SK-N-SH treated with all-trans-retinoic acid at 6 μM for 48 hours (cell line): Measurements from ENCODE around the gene STAB2.

ENCODE experiments used
- ARNTL ChIP-seq: fragments of 450-650 bp; formaldehyde crosslinking; IDR thresholded peaks from 2 replicates; pipeline ENCODE4 v1.5.0; 2020; ENCODE audit warnings: low read depth, mild to moderate bottlenecking, moderate library complexity, borderline replicate concordance
- PATZ1 ChIP-seq: fragments of 250-450 bp; sonication (Bioruptor Pico); IDR thresholded peaks from 2 replicates; pipeline ENCODE4 v1.8.0; 2020; ENCODE audit warnings: mild to moderate bottlenecking, moderate library complexity, borderline replicate concordance
- SNAI2 ChIP-seq: fragments of 250-450 bp; sonication (Bioruptor Pico); IDR thresholded peaks from 2 replicates; pipeline ENCODE4 v1.5.0; 2020; ENCODE audit warnings: mild to moderate bottlenecking, moderate library complexity
- TF ChIP-seq, protein P1 (sequence below): fragments of 250-450 bp; sonication (Bioruptor Pico); IDR thresholded peaks from 2 replicates; pipeline ENCODE4 v1.5.1; 2021; ENCODE audit warnings: mild to moderate bottlenecking, moderate library complexity

DNA sequence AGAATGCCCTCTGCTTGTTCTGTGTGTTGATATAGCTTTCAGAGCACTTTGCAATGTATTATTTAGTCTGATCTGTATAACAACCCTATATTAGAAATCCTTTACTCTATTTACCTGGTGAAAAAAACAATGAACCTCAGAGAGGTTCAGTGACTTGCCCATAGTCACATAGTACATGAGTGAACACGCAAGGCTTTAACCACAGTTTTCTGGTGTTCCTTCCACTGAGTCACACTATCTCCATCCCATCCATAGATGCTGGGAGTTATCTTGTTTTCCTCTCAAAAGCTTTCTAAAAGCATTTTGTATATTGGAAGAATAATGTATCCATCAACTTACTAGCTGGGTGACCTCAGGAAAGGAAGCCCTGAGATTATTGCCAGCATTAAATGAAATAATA lies 149.5 kb downstream of the STAB2 start:
- TF ChIP-seq, protein P1, sequence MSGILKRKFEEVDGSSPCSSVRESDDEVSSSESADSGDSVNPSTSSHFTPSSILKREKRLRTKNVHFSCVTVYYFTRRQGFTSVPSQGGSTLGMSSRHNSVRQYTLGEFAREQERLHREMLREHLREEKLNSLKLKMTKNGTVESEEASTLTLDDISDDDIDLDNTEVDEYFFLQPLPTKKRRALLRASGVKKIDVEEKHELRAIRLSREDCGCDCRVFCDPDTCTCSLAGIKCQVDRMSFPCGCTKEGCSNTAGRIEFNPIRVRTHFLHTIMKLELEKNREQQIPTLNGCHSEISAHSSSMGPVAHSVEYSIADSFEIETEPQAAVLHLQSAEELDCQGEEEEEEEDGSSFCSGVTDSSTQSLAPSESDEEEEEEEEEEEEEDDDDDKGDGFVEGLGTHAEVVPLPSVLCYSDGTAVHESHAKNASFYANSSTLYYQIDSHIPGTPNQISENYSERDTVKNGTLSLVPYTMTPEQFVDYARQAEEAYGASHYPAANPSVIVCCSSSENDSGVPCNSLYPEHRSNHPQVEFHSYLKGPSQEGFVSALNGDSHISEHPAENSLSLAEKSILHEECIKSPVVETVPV (CRISPR knock-in tag), result no peak
- TF ChIP-seq ARNTL (no peak), PATZ1 (CRISPR knock-in tag) (no peak), SNAI2 (CRISPR knock-in tag) (no peak)
